Psoas muscle (tissue), 8 donors: ENCODE results near the gene COPS7A. TPM values are rescaled to one million over a fixed set of nuclear protein-coding genes. Genes with fewer than 3 reads are reported as not detected.

Experiments
- ATAC-seq, 4 donors: fragments of 200-7000 bp; cut with Tn5 transposase; one replicate each; pipeline ENCODE4 v1.9.1; 2020; ENCODE audit warnings: moderate library complexity in 3 of 4, mild to moderate bottlenecking in 2 of 4
- DNase-seq, 2 donors: peaks; one replicate each; pipeline ENCODE4 v3.0.0-alpha.2; 2020
- H3K27ac ChIP-seq: fragments of 200-600 bp; one replicate; pipeline ENCODE4 v1.8.0; 2022
- H3K27me3 ChIP-seq, 3 donors: fragments of 200-600 bp in 1 of 3; one replicate each; pipeline versions ENCODE4 v1.6.1 to v1.8.0; 2013 to 2022; ENCODE audit warnings: low read length in 2 of 3, mild to moderate bottlenecking in 2 of 3, moderate library complexity in 1 of 3; ENCODE audit not compliant: insufficient read depth in 3 of 3
- H3K36me3 ChIP-seq, 2 donors: fragments of 200-600 bp in 1 of 2; one replicate each; pipeline versions ENCODE4 v1.6.1 to v1.8.0; 2013 to 2022; ENCODE audit warnings: low read depth in 1 of 2, mild to moderate bottlenecking in 1 of 2, moderate library complexity in 1 of 2; ENCODE audit not compliant: insufficient read depth in 1 of 2
- H3K4me1 ChIP-seq: fragments of 200-600 bp; one replicate; pipeline ENCODE4 v1.8.0; 2022
- H3K4me3 ChIP-seq: fragments of 200-600 bp; one replicate; pipeline ENCODE4 v1.8.0; 2022; ENCODE audit warnings: mild to moderate bottlenecking
- H3K9me3 ChIP-seq: fragments of 200-600 bp; one replicate; pipeline ENCODE4 v1.8.0; 2022
- WGBS, 3 donors: extraction: QIAGEN DNeasy Blood & Tissue Kit; methylation state at CpG; one replicate each; pipeline versions ENCODE4 v1.1.6 to v1.1.7; 2013; 5-methylcytosine and 5-hydroxymethylcytosine counted together
- intact Hi-C, 2 donors: fragments of 100-400 bp; cut with DNase I; formaldehyde crosslinking; loops; one replicate each; pipeline versions ENCODE4 v1.11.0 to v1.14.2; 2022
- polyA plus RNA-seq, 3 donors: library from polyadenylated mRNA; stranded (reverse); fragments of 200-250 nt; gene quantifications; one replicate each; pipeline ENCODE4 v1.2.3, GENCODE V29; 2013
- total RNA-seq, 4 donors: library from RNA; stranded (reverse); fragmentation: NEBNext Ultra II Directional in 2 of 4; extraction: Animal tissue kit (Norgen Biotek cat#: 25700) in 2 of 4; gene quantifications; one replicate each; pipeline versions ENCODE4 v1.2.1 to v1.2.4, GENCODE V29; 2021 to 2023
- TF ChIP-seq, protein P1 (sequence below): fragments of 200-600 bp; IDR thresholded peaks from one replicate; pipeline ENCODE4 v1.8.0; 2022; ENCODE audit warnings: antibody characterized with exemption
- donor health status: healthy with polysubstance abuse.
- donor health status: DM: no; HTN: no; CAD: no; lungs with moderate emphysema.
- donor health status: Bipolar disorder and iron deficiency.
- donor health status: healthy.
- donor health status: DM: yes; HTN: yes; CAD: no.
- donor health status: DM: no; HTN: no; CAD: no.
- donor health status: DM: no; HTN: no; CAD: no.
- donor health status: DM: yes; HTN: yes; CAD: no.

Gene COPS7A
- total and polyA plus RNA-seq, 7 donors = 72.3 to 157 (median 79.2) TPM

GRCh38 chr12:6697584-6698351, 26.1 kb upstream of the COPS7A start:
- Histone ChIP-seq H3K4me3 (no peak overlapping the region), H3K36me3 (no peaks in the 10 kb centered on the region), H3K27ac (no peak overlapping the region), H3K9me3 (no peaks in the 10 kb centered on the region), H3K27me3 (peaks cover 0 to 73% (median 30%) of the 10 kb centered on the region in 3 donors), H3K4me1 (no peaks in the 10 kb centered on the region)
- TF ChIP-seq, protein P1, sequence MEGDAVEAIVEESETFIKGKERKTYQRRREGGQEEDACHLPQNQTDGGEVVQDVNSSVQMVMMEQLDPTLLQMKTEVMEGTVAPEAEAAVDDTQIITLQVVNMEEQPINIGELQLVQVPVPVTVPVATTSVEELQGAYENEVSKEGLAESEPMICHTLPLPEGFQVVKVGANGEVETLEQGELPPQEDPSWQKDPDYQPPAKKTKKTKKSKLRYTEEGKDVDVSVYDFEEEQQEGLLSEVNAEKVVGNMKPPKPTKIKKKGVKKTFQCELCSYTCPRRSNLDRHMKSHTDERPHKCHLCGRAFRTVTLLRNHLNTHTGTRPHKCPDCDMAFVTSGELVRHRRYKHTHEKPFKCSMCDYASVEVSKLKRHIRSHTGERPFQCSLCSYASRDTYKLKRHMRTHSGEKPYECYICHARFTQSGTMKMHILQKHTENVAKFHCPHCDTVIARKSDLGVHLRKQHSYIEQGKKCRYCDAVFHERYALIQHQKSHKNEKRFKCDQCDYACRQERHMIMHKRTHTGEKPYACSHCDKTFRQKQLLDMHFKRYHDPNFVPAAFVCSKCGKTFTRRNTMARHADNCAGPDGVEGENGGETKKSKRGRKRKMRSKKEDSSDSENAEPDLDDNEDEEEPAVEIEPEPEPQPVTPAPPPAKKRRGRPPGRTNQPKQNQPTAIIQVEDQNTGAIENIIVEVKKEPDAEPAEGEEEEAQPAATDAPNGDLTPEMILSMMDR = peak; percentile 20
- DNase-seq (no peak), ATAC-seq (peak in 2 of 4 donors; percentile 40 to 46)
- 70 to 81% (median 77%) methylated on average over 15 to 17 of the region's 17 CpGs for WGBS, 3 donors
- intact Hi-C loops = no loop called here

GRCh38 chr12:6698352-6699046, 25.3 kb upstream of the COPS7A start:
- Histone ChIP-seq H3K36me3 (no peaks in the 10 kb centered on the region), H3K27me3 (peaks cover 0 to 80% (median 31%) of the 10 kb centered on the region in 3 donors), H3K4me1 (no peaks in the 10 kb centered on the region), H3K9me3 (no peaks in the 10 kb centered on the region), H3K4me3 (no peak overlapping the region), H3K27ac (no peak overlapping the region)
- DNase-seq (no peak), ATAC-seq (no peak)
- WGBS, 3 donors = 58 to 62% (median 61%) methylated on average over 8 of the region's 8 CpGs
- TF ChIP-seq, protein P1 = no peak
- intact Hi-C loops = no loop called here

DNA sequence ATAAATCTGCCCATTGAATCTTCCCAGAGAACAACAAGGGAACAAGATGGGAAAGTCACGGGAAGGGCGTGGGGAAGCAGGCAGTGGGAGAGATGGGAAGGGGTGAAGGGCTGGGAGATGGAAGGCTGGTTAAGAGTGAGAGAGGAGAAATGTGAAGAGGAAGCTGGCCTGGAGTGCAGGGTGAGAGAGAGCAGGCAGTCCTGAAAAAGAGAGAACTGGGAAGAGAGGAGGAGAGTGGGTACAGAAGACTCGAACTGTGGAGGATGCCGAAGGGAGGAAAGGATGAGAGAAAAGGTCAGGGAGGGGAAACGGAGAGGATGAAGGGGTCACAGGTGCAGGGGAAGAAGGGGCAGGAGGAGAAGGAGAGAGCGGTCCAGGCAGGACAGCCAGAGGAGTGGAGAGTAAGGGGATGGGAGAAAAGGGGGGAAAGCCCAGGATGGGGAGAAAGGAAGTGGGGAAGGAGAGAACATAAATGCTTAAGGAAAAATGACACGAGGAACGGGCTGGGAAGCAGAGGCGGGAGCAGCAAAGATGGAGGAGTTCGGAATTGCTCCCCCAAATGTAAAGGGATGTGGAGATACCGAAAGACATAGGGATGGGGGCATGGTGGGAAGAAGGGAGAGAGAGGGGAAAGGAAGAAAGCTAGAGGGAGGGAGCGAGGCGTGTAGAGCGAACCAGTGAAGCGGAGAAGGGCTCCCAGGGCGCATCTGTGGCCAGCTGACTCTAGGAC, 24.4 kb upstream of the COPS7A start:
- 20 to 31% (median 21%) methylated on average over 11 to 16 of the region's 16 CpGs for WGBS, 3 donors
- Histone ChIP-seq H3K36me3 (no peaks in the 10 kb centered on the region), H3K27me3 (peaks cover 0 to 90% (median 34%) of the 10 kb centered on the region in 3 donors), H3K27ac (no peak overlapping the region), H3K9me3 (no peaks in the 10 kb centered on the region), H3K4me1 (no peaks in the 10 kb centered on the region), H3K4me3 (no peak overlapping the region)
- intact Hi-C loops = no loop called here
- TF ChIP-seq, protein P1 = no peak
- DNase-seq = no peak
- no peak for ATAC-seq

DNA sequence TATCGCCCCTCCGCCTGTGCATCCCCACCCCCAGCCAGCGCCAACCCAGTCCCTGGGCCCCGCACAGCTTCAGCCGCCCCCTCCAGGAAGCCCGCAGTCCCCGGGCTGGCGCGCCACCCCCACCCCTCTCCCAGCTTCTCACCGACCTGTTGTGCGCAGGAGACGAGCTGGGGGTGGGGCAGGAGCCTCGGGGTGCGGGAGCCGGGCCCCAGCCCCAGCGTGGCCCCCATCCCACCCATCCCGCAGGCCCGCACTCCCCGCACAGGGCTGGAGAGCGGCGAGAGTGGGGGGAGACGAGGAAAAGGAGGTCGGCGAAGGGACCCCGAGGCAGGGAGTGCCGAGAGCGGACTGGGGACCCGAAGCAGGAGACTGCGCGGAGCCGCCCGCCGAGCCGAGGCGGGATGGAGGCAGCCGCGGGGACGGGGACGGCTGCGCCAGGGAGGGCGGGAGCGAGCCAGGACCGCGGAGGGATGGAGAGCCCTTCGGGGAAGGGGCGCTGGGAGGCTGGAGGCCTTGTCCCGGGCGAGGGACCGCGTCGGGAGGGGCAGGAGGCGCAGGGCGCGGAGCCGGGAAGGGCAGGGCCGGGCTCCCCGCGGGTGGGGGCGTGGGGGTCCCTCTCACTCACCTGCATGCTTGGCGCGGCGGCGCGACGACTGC, 23.7 kb upstream of the COPS7A start:
- Histone ChIP-seq H3K27ac (no peak overlapping the region), H3K4me3 (peak overlapping the region; percentile 55), H3K4me1 (no peaks in the 10 kb centered on the region), H3K36me3 (no peaks in the 10 kb centered on the region), H3K27me3 (peaks cover 0 to 94% (median 34%) of the 10 kb centered on the region in 3 donors), H3K9me3 (no peaks in the 10 kb centered on the region)
- intact Hi-C loops = no loop called here
- peak in 2 of 4 donors; percentile 26 to 35 for ATAC-seq
- WGBS, 3 donors = 1% methylated on average over 19 to 65 of the region's 65 CpGs
- TF ChIP-seq, protein P1 = no peak
- DNase-seq = no peak
